ENCODE measurements around the gene SNAP91.

DNA sequence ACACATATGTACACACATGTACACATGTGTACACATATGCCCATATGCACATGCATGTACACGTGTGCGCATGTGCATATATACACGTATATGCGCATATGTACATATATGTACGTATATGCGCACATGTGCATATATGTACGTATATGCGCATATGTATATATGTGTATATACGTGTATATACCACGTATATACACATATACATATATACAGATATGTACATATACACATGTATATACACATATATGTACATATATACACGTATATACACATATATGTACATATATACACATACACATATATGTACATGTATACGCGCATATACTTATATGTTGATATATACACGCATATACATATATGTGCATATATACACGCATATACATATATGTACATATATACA, 8.9 kb upstream of the SNAP91 start:
- TF ChIP-seq, protein P1, sequence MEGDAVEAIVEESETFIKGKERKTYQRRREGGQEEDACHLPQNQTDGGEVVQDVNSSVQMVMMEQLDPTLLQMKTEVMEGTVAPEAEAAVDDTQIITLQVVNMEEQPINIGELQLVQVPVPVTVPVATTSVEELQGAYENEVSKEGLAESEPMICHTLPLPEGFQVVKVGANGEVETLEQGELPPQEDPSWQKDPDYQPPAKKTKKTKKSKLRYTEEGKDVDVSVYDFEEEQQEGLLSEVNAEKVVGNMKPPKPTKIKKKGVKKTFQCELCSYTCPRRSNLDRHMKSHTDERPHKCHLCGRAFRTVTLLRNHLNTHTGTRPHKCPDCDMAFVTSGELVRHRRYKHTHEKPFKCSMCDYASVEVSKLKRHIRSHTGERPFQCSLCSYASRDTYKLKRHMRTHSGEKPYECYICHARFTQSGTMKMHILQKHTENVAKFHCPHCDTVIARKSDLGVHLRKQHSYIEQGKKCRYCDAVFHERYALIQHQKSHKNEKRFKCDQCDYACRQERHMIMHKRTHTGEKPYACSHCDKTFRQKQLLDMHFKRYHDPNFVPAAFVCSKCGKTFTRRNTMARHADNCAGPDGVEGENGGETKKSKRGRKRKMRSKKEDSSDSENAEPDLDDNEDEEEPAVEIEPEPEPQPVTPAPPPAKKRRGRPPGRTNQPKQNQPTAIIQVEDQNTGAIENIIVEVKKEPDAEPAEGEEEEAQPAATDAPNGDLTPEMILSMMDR (IDR thresholded peaks at IDR 0.05): no peak
- TF ChIP-seq POLR2A (IDR thresholded peaks at IDR 0.05) (no peak), POLR2AphosphoS5 (IDR thresholded peaks at IDR 0.05) (no peak)
